ENCODE results near the gene SETBP1.

The SETBP1 gene

GRCh38 chr18:45054636-45055035, 373.9 kb downstream of the SETBP1 start:
- DNase-seq, result no peak

DNA sequence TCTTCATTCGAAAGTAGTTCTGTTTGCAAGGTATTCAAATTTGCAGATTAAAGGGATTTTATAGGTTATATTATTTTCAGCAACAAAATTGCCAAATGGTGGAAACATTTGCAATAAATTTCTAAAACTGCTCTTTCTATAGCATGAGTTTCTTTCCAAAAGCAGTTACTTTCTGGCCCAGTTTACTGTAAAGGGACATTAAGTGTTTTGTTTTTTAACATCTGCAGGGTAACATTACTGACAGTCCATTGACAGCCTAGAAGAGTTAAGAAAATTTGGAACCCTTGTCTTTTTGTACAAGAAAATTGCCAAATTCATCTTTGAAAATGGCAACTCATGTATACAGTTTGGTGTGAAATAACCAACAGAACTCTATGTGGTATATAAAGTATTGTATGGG, 375.1 kb downstream of the SETBP1 start:
- no peak for DNase-seq

DNA sequence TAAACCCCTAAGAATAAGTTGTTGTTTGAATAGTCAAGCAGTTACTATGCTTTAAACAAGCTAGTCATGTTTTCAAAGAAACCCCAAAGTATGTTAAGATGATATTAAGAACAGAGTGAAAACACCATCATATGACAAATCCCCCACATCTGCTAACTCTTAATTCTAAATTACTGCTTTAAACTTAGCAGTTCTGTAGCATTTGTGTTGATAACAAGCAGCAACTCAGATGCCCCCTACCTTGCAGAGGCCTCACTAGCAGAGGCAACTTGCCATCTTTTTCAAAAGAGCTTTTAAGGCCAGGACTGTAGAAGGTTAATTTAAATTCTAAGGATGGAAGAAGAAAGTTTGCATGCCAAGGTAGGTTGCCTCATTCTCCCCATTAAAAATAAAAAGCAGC, 376.2 kb downstream of the SETBP1 start:
- no peak for DNase-seq

DNA sequence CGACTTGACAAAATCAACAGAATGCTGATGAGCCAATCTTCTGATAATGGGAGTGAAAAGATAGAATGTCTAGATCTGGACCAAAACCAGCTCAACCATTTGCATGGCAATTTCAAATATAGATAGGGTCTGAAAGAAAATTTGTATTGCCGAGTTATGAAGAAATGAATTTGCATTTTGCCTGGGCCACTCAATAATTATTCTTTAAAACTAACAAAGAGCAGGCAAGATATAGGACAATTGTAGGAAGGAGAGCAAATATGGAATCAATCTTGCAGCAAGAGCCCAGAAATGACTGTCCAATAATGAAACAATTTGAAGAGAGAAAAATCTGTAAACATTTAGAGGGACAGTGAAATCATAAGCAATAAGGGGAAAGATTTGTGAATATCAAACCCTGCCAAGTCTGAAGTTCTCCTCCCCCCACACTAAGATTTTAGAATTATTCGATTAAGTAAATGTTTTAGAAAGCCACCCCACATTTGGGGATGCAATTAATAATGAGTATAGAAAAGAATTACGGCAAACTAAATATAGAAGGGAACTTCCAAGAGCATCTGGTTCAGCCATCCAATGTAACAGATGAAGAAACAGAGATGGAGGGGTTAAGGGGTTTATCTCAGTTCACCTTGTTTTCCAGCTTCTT, 377.4 kb downstream of the SETBP1 start:
- DNase-seq, result no peak

DNA sequence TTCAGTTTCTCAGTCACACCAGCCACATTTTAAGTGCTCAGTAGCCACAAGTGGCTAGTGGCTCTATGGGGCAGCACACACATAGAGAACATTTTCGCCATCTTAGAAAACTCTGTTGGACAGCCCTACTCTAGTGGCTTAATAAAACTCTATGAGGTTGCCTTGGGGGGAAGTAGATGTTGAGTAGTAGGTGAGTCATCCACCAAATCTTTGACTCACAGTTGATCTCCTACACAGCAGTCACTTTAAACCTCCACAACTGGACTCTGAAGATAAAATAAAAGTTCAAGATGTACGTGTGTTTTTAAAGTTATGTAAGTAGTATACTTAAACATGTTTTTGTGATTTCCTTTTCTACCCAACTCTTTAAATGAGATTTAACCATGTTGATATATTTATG, 379.0 kb downstream of the SETBP1 start:
- no peak for DNase-seq

DNA sequence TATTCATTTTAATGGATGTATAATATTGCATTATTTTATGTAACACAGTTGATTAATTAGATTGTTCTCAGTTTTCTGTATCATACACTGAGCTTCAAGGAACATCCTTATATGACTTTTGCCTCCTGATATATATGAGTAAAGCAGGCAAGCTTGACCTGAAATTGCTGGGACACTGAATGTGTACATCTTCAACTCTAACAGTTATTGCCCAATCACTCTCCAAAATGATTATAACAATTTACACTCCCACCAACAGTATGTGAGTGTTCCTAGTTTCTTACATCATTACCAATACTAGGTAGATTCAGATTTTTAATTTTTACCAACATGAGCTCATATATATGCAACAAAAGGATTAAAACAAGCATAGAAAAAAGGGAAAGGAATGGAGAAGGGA, 379.4 kb downstream of the SETBP1 start:
- no peak for DNase-seq

DNA sequence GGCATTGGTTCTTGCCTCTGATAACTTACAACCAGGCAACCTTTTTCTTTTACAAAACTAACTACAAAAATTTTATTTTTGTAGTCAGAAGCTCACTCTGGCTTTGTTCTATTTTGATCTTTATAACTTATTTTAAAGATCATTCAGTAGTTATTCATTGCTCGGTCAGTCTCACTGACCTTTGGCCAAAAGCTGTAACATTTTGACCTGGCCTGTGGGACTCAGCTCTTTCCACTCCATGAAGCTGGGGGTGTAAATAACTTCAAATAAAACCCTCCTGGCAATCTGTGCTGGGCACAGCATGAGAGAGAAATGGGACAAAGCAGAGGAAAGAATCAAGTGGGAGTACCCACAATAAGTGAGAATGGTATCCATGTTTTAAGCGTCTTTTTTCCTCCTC, 380.7 kb downstream of the SETBP1 start:
- no peak for DNase-seq

DNA sequence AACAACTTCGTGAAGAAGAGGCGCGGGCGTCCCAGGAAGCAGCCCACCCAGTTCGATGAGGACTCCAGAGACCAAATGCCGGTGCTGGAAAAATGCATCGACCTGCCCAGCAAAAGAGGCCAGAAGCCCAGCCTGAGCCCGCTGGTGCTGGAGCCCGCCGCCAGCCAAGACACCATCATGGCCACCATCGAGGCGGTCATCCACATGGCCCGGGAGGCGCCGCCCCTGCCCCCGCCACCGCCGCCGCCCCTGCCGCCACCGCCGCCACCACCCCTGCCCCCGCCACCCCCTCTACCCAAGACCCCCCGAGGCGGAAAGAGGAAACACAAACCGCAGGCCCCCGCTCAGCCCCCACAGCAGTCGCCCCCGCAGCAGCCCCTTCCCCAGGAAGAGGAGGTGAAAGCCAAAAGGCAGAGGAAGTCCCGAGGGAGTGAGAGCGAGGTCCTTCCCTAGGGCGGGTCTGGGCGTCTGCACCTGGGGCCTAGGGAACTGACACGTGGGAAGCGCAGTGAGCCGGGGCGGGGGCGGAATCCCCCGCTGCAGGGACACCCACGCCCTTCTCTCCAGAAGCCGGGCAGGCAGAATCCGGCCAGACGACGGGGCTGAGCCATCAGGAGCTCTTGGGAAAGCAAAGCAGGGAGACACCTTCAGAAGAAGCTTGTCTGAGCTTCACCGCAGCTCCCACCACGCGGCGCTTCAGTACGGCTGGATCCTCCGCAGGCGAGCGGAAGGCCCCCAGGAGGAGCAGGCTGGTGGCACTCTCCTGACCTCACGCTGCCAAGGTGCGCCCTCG, 382.8 kb downstream of the SETBP1 start:
- DNase-seq, result no peak

- DNase-seq, result no peak
These were observed 385.5 kb downstream of the SETBP1 start for GRCh38 chr18:45066210-45066609.

- no peak for DNase-seq
These were observed 386.2 kb downstream of the SETBP1 start for GRCh38 chr18:45066886-45067285.

DNA sequence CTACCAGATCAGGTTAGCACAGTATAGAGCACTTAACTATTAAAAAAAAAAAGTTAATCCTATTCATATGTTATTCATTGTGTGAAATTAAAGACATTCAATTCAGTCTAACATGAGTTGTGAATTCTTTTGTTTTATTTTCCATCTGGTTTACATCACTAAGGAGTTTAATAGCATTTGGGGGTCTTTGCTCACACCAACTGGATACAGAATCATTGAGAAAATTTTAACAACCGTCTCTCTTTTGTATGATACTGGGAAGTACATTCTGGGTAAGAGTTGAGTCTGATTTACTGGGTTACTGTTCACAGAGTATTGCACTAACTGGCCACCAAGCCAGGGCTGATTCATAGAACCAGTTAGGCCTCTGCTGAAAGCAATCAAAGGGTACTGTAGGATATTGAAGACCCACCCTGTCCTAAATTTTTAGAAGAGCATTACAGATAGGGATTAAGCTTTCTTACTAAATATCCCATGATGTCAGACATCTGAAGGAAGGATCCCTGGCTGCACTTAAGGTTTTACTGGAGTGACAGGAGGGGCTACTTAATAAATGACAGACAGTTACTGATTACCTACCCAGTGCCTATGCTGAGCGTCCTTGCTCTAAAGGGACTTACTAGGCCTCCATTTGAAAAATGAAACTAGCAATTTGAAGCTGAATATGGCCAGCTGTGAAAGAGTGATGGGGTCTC, 387.9 kb downstream of the SETBP1 start:
- DNase-seq, result no peak

- no peak for DNase-seq
These were observed 388.9 kb downstream of the SETBP1 start for GRCh38 chr18:45069546-45069945.

- no peak for DNase-seq
These were observed 391.3 kb downstream of the SETBP1 start for GRCh38 chr18:45071956-45072355.

GRCh38 chr18:45073556-45073955, 392.9 kb downstream of the SETBP1 start:
- no peak for DNase-seq

- no peak for DNase-seq
These were observed 401.0 kb downstream of the SETBP1 start for GRCh38 chr18:45081566-45082181.

DNA sequence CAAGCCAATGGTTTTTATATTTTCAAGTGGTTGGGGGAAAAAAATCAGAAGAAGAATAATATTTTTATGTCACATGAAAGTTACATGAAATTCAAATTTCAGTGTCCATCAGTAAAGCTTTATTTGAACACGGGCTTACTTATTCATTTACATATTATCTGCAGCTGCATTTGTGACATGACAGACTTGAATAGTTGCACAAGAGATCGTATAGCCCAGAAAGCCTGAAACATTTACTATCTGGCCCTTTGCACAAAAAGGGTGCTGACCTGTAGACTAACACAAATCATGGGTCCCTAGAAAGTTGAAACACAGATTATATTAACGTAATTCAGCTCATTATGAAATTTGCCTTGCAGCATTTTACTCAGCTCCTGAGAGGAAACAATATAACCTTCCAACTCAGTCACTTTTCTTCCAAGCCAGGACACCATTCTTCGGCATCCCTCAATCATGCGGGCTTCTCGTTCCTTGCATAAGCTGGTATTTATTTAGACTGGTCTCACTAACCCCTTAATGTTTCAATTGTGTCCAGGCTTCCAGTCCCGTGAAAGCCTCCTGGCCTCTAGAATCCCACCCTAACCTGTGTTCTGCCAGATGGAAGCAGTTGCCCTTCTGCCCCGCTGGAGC, 402.7 kb downstream of the SETBP1 start:
- DNase-seq, result no peak

- no peak for DNase-seq
These were observed 403.5 kb downstream of the SETBP1 start for GRCh38 chr18:45084206-45084605.

DNA sequence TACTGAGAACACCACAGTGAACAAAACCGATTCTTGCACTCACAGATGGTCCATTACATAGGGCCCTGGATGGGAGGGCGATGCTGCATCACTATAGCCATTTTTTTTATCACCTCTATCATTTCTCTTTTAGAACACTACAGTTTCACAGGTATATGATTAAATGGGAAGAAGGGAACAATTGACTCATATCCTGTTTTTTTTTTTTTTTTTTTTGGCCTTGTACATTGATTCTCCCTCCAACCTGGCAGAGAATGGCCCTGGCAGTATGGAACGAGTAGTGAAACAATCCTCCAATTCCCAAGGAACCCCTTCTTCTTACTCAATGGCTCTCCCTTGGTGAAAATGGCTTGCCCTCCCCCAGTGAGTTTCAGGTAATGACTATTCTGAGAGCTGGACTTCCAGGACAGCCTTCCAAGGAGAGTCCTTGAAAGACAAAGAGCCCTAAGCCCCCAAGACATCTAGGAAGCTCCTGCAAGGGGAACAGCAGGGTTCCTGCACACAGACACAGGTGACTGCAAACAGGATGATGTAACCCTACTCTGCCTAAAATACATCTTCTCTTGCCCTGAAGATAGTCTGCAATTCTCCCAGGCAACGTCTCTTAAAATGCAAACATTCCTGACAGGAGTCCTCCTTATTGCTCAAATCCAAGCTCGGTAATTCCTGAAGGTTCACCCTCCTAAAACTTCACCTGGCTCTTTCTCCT, 405.4 kb downstream of the SETBP1 start:
- no peak for DNase-seq

DNA sequence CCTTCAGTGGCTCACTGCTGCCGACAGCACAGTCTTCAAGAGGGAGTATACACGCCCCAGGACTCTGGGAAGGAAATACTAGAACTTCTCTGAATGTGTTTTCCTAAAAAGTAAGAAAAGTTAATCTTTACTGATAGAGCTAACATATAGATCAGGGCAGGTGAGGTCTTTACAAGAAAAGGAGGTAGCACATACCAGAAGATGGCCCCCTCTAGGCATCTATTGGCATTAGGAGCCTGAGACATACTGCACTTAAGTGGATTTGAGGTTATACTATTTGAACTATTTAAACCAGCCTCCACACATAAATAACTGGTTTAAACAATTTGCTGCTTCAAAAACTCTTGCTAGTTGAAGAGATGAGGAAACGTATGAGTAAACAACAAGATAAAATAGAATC, 406.1 kb downstream of the SETBP1 start:
- no peak for DNase-seq

DNA sequence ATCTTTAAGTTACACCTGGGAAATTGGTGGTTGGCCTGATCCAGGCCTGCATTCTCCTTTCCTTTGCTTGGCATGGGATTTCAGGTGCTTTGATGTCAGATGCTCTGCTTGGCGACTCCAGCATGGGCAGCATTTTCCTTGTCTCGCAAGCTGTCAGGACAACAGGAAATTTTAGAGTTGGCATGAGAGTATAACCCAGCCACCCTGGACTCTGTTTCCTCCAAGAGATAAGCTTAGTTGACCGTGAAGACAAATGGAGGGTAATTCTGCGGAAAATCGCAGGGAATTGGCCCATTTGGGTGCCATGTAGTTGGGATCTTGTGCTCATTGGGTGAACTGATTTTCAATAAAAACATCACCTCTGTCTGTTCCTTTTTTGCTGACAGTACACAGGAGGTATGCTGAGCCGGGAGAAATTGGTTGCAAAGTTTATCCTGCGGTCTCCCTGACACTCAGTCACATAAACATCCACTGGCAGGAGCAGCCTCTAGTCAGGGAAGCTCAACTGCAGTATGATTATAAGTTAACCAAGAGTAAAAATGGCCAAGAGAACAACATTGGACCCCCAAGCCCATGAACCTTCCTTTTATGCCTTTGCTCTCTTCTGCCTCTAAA, 409.9 kb downstream of the SETBP1 start:
- DNase-seq, result no peak

DNA sequence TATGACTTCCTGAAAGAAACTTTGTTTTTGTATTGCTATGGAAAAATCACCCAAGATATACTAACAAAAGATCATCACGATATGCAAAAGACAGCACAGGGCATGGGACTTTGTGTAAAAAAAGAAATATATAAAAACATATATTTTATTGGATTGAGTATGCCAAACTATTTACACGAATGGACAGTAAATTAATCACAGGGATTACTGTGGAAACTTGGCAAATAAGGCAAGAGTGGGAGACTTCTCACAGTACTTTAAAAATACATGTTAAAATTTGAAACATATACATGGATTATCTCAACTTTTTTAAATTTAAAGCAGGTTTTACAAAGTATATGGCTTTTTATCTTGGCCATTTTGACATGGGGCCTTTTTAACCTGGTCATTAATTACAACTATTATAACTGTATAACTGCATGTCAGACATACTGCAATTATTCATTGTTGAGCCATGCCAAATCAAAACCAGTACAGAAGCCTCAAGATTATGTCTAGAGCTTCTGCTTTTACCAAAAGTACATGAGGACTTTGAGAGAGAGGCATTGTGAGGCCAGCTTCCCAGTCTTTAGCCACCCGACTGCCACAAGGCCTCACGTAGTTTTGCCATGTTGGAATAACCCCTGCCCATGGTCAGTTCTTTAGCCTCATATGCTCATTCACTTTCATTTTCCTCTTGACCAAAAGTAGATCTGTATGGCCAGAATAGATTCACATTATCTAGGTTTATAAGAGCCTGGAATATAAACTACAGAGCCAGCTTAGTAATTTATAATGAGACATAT, 419.8 kb downstream of the SETBP1 start:
- DNase-seq, result no peak

All from activated CD8-positive, alpha-beta memory T cell treated with anti-CD3 and anti-CD28 coated beads, Interleukin-2, amount 50 U/mL, for 48 hours (primary cell).